ENCODE data around the gene COPA.
"Not testable (repeated sequence)": the region's sequence is repeated elsewhere in the genome, so short reads cannot be mapped to it uniquely, and the experiment has no call there.

COPA gene

GRCh38 chr1:160308451-160309184, 34.4 kb downstream of the COPA start:
- no peak overlapping the region for H3K4me3 ChIP-seq (ENCODE audit: low read depth, low read length)
- TF ChIP-seq, protein P1, sequence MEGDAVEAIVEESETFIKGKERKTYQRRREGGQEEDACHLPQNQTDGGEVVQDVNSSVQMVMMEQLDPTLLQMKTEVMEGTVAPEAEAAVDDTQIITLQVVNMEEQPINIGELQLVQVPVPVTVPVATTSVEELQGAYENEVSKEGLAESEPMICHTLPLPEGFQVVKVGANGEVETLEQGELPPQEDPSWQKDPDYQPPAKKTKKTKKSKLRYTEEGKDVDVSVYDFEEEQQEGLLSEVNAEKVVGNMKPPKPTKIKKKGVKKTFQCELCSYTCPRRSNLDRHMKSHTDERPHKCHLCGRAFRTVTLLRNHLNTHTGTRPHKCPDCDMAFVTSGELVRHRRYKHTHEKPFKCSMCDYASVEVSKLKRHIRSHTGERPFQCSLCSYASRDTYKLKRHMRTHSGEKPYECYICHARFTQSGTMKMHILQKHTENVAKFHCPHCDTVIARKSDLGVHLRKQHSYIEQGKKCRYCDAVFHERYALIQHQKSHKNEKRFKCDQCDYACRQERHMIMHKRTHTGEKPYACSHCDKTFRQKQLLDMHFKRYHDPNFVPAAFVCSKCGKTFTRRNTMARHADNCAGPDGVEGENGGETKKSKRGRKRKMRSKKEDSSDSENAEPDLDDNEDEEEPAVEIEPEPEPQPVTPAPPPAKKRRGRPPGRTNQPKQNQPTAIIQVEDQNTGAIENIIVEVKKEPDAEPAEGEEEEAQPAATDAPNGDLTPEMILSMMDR (IDR thresholded peaks at IDR 0.05; ENCODE audit: insufficient read depth, low read depth, low read length, missing control alignments), result no peak

GRCh38 chr1:160307118-160307791, 35.8 kb downstream of the COPA start:
- no peak overlapping the region for H3K4me3 ChIP-seq (ENCODE audit: low read depth, low read length)
- DNase-seq (ENCODE audit: low read depth), result peak; percentile 5
- TF ChIP-seq, protein P1 (IDR thresholded peaks at IDR 0.05; ENCODE audit: insufficient read depth, low read depth, low read length, missing control alignments), result no peak

More at GRCh38 chr1:160308451-160309184, 34.4 kb downstream of the COPA start:
- DNase-seq (ENCODE audit: low read depth), result no peak

GRCh38 chr1:160300173-160300572, 42.9 kb downstream of the COPA start:
- no peak overlapping the region for H3K4me3 ChIP-seq (ENCODE audit: low read depth, low read length)
- TF ChIP-seq, protein P1 (IDR thresholded peaks at IDR 0.05; ENCODE audit: insufficient read depth, low read depth, low read length, missing control alignments), result no peak
- no peak for DNase-seq (ENCODE audit: low read depth)

DNA sequence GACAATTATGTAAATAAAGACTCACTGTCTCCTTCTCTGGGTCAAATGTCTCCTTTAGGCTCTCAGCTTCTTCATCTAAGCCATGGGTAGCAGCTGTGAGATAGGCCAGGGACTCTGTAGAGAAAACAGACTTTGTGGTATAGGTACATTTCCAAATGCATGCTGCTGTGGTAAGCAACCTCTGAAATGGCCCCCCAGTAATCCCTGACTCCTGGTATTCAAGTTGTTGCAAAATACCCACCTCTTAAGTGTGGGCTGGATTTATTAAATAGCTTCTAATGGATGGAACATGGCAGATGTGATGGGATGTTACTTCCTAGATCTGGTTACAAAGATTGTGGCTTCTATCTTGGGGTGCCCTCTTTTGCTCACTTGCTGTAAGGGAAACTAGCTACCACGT, 47.0 kb downstream of the COPA start:
- TF ChIP-seq, protein P1 (IDR thresholded peaks at IDR 0.05; ENCODE audit: insufficient read depth, low read depth, low read length, missing control alignments), result no peak
- no peak for DNase-seq (ENCODE audit: low read depth)
- H3K4me3 ChIP-seq (ENCODE audit: low read depth, low read length), result no peak overlapping the region

- no peak for DNase-seq (ENCODE audit: low read depth)
- H3K4me3 ChIP-seq (ENCODE audit: low read depth, low read length), result no peak overlapping the region
- TF ChIP-seq, protein P1 (IDR thresholded peaks at IDR 0.05; ENCODE audit: insufficient read depth, low read depth, low read length, missing control alignments), result no peak
These were observed 49.8 kb downstream of the COPA start for GRCh38 chr1:160293020-160293968.

GRCh38 chr1:160291248-160292220, 51.5 kb downstream of the COPA start:
- TF ChIP-seq, protein P1 (IDR thresholded peaks at IDR 0.05; ENCODE audit: insufficient read depth, low read depth, low read length, missing control alignments), result peak; percentile 76
- H3K4me3 ChIP-seq (ENCODE audit: low read depth, low read length), result no peak overlapping the region
- peak; percentile 81 for DNase-seq (ENCODE audit: low read depth)

GRCh38 chr1:160287769-160288168, 55.3 kb downstream of the COPA start:
- not testable (repeated sequence) for H3K4me3 ChIP-seq (ENCODE audit: low read depth, low read length); DNase-seq (ENCODE audit: low read depth)

Measured in GM12865 (cell line).